Loucy (cell line): ENCODE results near the gene ZNF750.

ENCODE experiments used
- CTCF ChIP-seq: fragments of 200-600 bp; sonication (generic); conservative IDR thresholded peaks from 2 replicates; pipeline ENCODE4 v1.5.1; 2014; ENCODE audit warnings: mild to moderate bottlenecking, antibody characterized with exemption, low read length
- EZH2phosphoT487 ChIP-seq: fragments of 200-600 bp; IDR thresholded peaks from 2 replicates; pipeline ENCODE4 v1.6.1; 2018; ENCODE audit warnings: antibody characterized with exemption, mild to moderate bottlenecking, moderate library complexity, borderline replicate concordance

GRCh38 chr17:82862191-82862590 lies 22.4 kb upstream of the ZNF750 start:
- TF ChIP-seq CTCF = no peak
- no peak for TF ChIP-seq EZH2phosphoT487
